Measurements from ENCODE around the gene TSACC.
A peak's percentile ranks its signal among the peaks of the same experiment; 100 is the strongest.

TSACC gene

GRCh38 chr1:156338180-156338976, at the start of gene TSACC, which contains the start of gene CCT3:
Gene TSACC, plus strand, starts transcription at chr1:156338526. Its CDS starts 1,232 bp downstream, at chr1:156339758.
Gene CCT3, minus strand, starts transcription at chr1:156338292. Its CDS starts 108 bp downstream, at chr1:156338184.
- peak within 1 kb of the TSS; percentile 98 for H3K27ac Mint-ChIP-seq
- peaks cover 35% of the 10 kb centered on the region for H3K36me3 Mint-ChIP-seq (ENCODE audit: low read depth)
- H3K27me3 Mint-ChIP-seq (ENCODE audit: low read depth) = peaks cover 4% of the 10 kb centered on the region
- H3K4me3 Mint-ChIP-seq = peak within 1 kb of the TSS; percentile 95
- no peaks in the 10 kb centered on the region for H3K9me3 Mint-ChIP-seq
- DNase-seq (ENCODE audit: low spot score) = peak; percentile 100
- H3K4me1 Mint-ChIP-seq (ENCODE audit: low read depth) = peaks cover 18% of the 10 kb centered on the region

GRCh38 chr1:156289857-156290256, 48.5 kb upstream of the TSACC start:
- no peaks in the 10 kb centered on the region for H3K27me3 Mint-ChIP-seq (ENCODE audit: low read depth)
- no peaks in the 10 kb centered on the region for H3K9me3 Mint-ChIP-seq
- H3K36me3 Mint-ChIP-seq (ENCODE audit: low read depth) = peaks cover 4% of the 10 kb centered on the region
- no peak for DNase-seq (ENCODE audit: low spot score)
- no peak overlapping the region for H3K27ac Mint-ChIP-seq
- peaks cover 5% of the 10 kb centered on the region for H3K4me1 Mint-ChIP-seq (ENCODE audit: low read depth)
- H3K4me3 Mint-ChIP-seq = no peak overlapping the region

DNA sequence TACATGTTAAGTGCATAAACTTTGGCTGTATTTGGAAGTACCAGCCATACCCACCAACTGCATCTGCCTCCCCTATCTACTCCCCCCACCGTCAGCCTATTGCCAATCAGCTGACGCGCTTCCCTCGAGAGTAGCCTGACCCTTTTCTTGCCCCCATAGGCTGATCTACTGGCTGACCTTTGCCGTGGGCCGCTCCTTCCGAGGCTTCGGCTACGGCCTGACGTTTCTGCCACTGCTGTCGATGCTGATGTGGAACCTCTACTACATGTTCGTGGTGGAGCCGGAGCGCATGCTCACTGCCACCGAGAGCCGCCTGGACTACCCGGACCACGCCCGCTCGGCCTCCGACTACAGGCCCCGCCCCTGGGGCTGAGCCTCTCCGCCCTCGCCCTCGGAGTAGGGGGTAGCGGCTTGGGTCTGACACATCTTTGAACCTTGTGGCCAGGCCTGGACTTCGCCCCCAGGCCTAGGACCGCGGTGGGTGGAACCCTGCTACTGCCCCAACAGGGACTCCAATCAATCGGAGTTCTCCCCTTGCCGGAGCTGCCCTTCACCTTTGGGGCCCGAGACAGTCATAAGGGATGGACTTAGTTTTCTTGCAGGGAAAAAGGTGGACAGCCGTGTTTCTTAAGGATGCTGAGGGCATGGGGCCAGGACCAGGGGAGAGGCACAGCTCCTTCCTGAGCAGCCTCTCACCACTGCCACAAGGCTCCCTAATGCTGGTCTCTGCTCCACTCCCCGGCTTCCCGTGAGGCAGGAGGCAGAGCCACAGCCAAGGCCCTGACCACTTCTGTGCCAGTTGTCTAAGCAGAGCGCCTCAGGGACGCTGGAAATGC, 46.9 kb upstream of the TSACC start:
- Mint-ChIP-seq H3K36me3 (ENCODE audit: low read depth) (peaks cover 3% of the 10 kb centered on the region), H3K9me3 (no peaks in the 10 kb centered on the region), H3K27ac (peak overlapping the region; percentile 48), H3K27me3 (ENCODE audit: low read depth) (no peaks in the 10 kb centered on the region), H3K4me3 (peak overlapping the region; percentile 68), H3K4me1 (ENCODE audit: low read depth) (peaks cover 9% of the 10 kb centered on the region)
- peak; percentile 20 for DNase-seq (ENCODE audit: low spot score)

DNA sequence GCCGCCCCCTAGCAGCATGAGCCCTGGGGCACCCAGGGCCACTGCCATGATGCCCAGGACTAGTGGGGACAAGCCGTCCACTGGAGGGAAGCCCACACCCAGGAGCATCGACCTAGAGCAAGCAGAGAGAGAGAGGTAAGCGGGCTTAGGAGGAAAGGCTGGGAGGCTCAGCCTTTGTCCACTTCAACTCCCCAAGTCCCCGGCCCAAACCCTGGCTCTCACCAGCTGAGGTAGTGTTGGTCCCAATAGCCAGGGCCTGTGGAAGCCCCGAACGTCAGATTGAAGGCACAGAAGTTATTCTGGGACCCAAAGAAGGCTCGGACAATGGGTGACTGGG, 45.3 kb upstream of the TSACC start:
- H3K9me3 Mint-ChIP-seq = no peaks in the 10 kb centered on the region
- no peak for DNase-seq (ENCODE audit: low spot score)
- H3K4me1 Mint-ChIP-seq (ENCODE audit: low read depth) = peaks cover 9% of the 10 kb centered on the region
- H3K4me3 Mint-ChIP-seq = no peak overlapping the region
- H3K36me3 Mint-ChIP-seq (ENCODE audit: low read depth) = peaks cover 3% of the 10 kb centered on the region
- no peak overlapping the region for H3K27ac Mint-ChIP-seq
- H3K27me3 Mint-ChIP-seq (ENCODE audit: low read depth) = no peaks in the 10 kb centered on the region

- H3K4me3 Mint-ChIP-seq = peak overlapping the region; percentile 26
- no peak for DNase-seq (ENCODE audit: low spot score)
- H3K36me3 Mint-ChIP-seq (ENCODE audit: low read depth) = no peaks in the 10 kb centered on the region
- no peaks in the 10 kb centered on the region for H3K9me3 Mint-ChIP-seq
- no peak overlapping the region for H3K27ac Mint-ChIP-seq
- no peaks in the 10 kb centered on the region for H3K27me3 Mint-ChIP-seq (ENCODE audit: low read depth)
- H3K4me1 Mint-ChIP-seq (ENCODE audit: low read depth) = peaks cover 9% of the 10 kb centered on the region
Measured at GRCh38 chr1:156293895-156294294, 44.4 kb upstream of the TSACC start.

- H3K4me3 Mint-ChIP-seq = peak within 1 kb of the TSS; percentile 90
- peak; percentile 41 for DNase-seq (ENCODE audit: low spot score)
- peaks cover 9% of the 10 kb centered on the region for H3K4me1 Mint-ChIP-seq (ENCODE audit: low read depth)
- no peaks in the 10 kb centered on the region for H3K9me3 Mint-ChIP-seq
- H3K27ac Mint-ChIP-seq = peak within 1 kb of the TSS; percentile 86
- no peaks in the 10 kb centered on the region for H3K36me3 Mint-ChIP-seq (ENCODE audit: low read depth)
- H3K27me3 Mint-ChIP-seq (ENCODE audit: low read depth) = no peaks in the 10 kb centered on the region
Measured at GRCh38 chr1:156295391-156295947, 42.9 kb upstream of the TSACC start, which contains the start of gene GLMP. Gene GLMP, minus strand, starts transcription at chr1:156295679. Its CDS starts 34 bp downstream, at chr1:156295645.

GRCh38 chr1:156298852-156299357, 39.4 kb upstream of the TSACC start, which contains the start of gene VHLL:
Gene VHLL, minus strand, starts transcription at chr1:156299307. Its CDS starts 118 bp downstream, at chr1:156299189.
- Mint-ChIP-seq H3K9me3 (no peaks in the 10 kb centered on the region), H3K27ac (no peak within 1 kb of the TSS), H3K4me1 (ENCODE audit: low read depth) (peaks cover 8% of the 10 kb centered on the region), H3K4me3 (no peak within 1 kb of the TSS), H3K27me3 (ENCODE audit: low read depth) (no peaks in the 10 kb centered on the region), H3K36me3 (ENCODE audit: low read depth) (peaks cover 4% of the 10 kb centered on the region)
- no peak for DNase-seq (ENCODE audit: low spot score)

- peaks cover 20% of the 10 kb centered on the region for H3K36me3 Mint-ChIP-seq (ENCODE audit: low read depth)
- H3K27me3 Mint-ChIP-seq (ENCODE audit: low read depth) = no peaks in the 10 kb centered on the region
- peaks cover 3% of the 10 kb centered on the region for H3K4me1 Mint-ChIP-seq (ENCODE audit: low read depth)
- DNase-seq (ENCODE audit: low spot score) = no peak
- H3K27ac Mint-ChIP-seq = no peak overlapping the region
- no peaks in the 10 kb centered on the region for H3K9me3 Mint-ChIP-seq
- no peak overlapping the region for H3K4me3 Mint-ChIP-seq
Measured at GRCh38 chr1:156303241-156303640, 35.1 kb upstream of the TSACC start.

DNA sequence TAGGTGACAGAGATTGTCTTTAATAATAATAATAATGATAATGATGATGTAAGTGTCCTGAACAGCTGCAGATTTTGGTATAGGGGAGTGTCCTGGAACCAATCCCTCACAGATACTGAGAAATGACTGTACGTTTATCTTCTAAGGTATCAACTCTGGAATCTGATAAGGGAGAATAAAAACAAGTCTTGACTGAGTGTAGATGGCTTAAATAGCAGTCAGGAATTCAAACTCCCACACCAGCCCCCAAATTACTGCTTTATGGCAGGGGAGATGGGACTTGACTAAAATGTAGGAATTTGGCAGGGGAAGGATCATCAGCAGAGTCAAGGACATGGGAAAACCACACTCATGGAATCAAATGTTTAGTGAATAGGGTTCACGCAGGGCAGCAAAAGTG, 33.1 kb upstream of the TSACC start:
- H3K27me3 Mint-ChIP-seq (ENCODE audit: low read depth) = no peaks in the 10 kb centered on the region
- no peak overlapping the region for H3K4me3 Mint-ChIP-seq
- no peaks in the 10 kb centered on the region for H3K9me3 Mint-ChIP-seq
- H3K36me3 Mint-ChIP-seq (ENCODE audit: low read depth) = peaks cover 32% of the 10 kb centered on the region
- peak overlapping the region; percentile 20 for H3K27ac Mint-ChIP-seq
- no peak for DNase-seq (ENCODE audit: low spot score)
- peaks cover 5% of the 10 kb centered on the region for H3K4me1 Mint-ChIP-seq (ENCODE audit: low read depth)

GRCh38 chr1:156308078-156308477, 30.2 kb upstream of the TSACC start:
- Mint-ChIP-seq H3K4me3 (no peak overlapping the region), H3K4me1 (ENCODE audit: low read depth) (peaks cover 5% of the 10 kb centered on the region), H3K9me3 (no peaks in the 10 kb centered on the region), H3K36me3 (ENCODE audit: low read depth) (peaks cover 55% of the 10 kb centered on the region), H3K27me3 (ENCODE audit: low read depth) (no peaks in the 10 kb centered on the region), H3K27ac (no peak overlapping the region)
- no peak for DNase-seq (ENCODE audit: low spot score)

- Mint-ChIP-seq H3K27me3 (ENCODE audit: low read depth) (no peaks in the 10 kb centered on the region), H3K27ac (no peak overlapping the region), H3K9me3 (no peaks in the 10 kb centered on the region), H3K36me3 (ENCODE audit: low read depth) (peaks cover 64% of the 10 kb centered on the region), H3K4me1 (ENCODE audit: low read depth) (peaks cover 3% of the 10 kb centered on the region), H3K4me3 (no peak overlapping the region)
- no peak for DNase-seq (ENCODE audit: low spot score)
Measured at GRCh38 chr1:156310962-156311361, 27.4 kb upstream of the TSACC start.

- H3K4me3 Mint-ChIP-seq = no peak overlapping the region
- H3K9me3 Mint-ChIP-seq = no peaks in the 10 kb centered on the region
- no peaks in the 10 kb centered on the region for H3K4me1 Mint-ChIP-seq (ENCODE audit: low read depth)
- DNase-seq (ENCODE audit: low spot score) = no peak
- no peak overlapping the region for H3K27ac Mint-ChIP-seq
- peaks cover 62% of the 10 kb centered on the region for H3K36me3 Mint-ChIP-seq (ENCODE audit: low read depth)
- no peaks in the 10 kb centered on the region for H3K27me3 Mint-ChIP-seq (ENCODE audit: low read depth)
Measured at GRCh38 chr1:156316909-156317308, 21.4 kb upstream of the TSACC start.

DNA sequence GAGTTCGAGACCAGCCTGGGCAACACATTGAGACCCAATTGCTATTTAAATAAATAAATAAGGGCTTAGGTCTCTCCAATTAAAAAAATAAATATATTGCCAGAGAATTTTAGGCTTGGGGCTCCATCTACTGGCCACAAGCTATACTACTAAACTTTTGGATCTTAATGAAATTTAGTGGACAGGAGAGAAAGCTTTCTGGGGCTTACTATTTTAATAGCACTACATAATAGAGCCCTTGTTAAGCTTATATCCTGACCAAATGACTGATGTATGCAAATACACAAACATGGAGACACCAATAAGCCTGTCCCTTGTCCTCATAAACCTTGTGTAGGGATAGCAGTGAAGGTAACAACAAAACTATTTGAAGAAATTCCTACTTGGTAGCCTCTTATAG, 18.7 kb upstream of the TSACC start:
- no peak for DNase-seq (ENCODE audit: low spot score)
- H3K4me3 Mint-ChIP-seq = no peak overlapping the region
- H3K9me3 Mint-ChIP-seq = no peaks in the 10 kb centered on the region
- H3K27me3 Mint-ChIP-seq (ENCODE audit: low read depth) = no peaks in the 10 kb centered on the region
- no peaks in the 10 kb centered on the region for H3K4me1 Mint-ChIP-seq (ENCODE audit: low read depth)
- H3K27ac Mint-ChIP-seq = no peak overlapping the region
- H3K36me3 Mint-ChIP-seq (ENCODE audit: low read depth) = peaks cover 55% of the 10 kb centered on the region

- Mint-ChIP-seq H3K36me3 (ENCODE audit: low read depth) (peaks cover 58% of the 10 kb centered on the region), H3K4me1 (ENCODE audit: low read depth) (no peaks in the 10 kb centered on the region), H3K9me3 (no peaks in the 10 kb centered on the region), H3K27ac (no peak overlapping the region), H3K4me3 (no peak overlapping the region), H3K27me3 (ENCODE audit: low read depth) (no peaks in the 10 kb centered on the region)
- DNase-seq (ENCODE audit: low spot score) = no peak
Measured at GRCh38 chr1:156320560-156320959, 17.8 kb upstream of the TSACC start.

All from T-helper 2 cell treated with Interferon-gamma antibody and Interleukin-4, amounts not matched to agents 5 μg/mL and 100 μg/mL, for 36 hours (primary cell).